ENCODE data around the gene CYP4F2. TPM values are rescaled to one million over a fixed set of nuclear protein-coding genes. Genes with fewer than 3 reads are reported as not detected.

The CYP4F2 gene
- total and polyA plus RNA-seq, 2 of the 8 experiments (the other 6 are each of a cell fraction or from before 2014, with no cell fraction given): not detected

DNA sequence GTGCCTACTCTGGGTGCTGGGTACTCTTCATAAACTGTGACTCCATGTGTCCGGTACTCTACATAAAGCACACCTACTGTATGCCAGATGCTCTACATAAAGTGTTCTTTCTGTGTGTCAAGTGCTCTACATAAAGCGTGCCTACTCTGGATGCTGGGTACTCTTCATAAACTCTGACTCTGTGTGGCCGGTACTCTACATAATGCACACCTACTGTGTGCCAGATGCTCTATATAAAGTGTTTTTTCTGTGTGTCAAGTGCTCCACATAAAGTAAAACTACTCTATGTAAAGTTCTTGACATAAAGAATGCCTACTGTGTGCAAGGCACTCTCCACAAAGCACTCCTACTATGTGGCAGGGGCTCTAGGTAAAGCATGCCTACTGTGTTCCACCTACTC, 38.3 kb upstream of the CYP4F2 start (continued):
- TF ChIP-seq CBX8 (IDR thresholded peaks at IDR 0.05; ENCODE audit: borderline replicate concordance, low read depth, low read length) (no peak), POLR2AphosphoS5 (IDR thresholded peaks at IDR 0.05; ENCODE audit: low read depth, low read length) (no peak), HDAC2 (IDR thresholded peaks at IDR 0.05; ENCODE audit: borderline replicate concordance in 1 of 2, low read depth in 2 of 2, low read length in 2 of 2) (no peak), POLR2A (IDR thresholded peaks at IDR 0.05; ENCODE audit: control extremely low read depth in 1 of 2, low read depth in 2 of 2, low read length in 2 of 2) (no peak), CREB1 (IDR thresholded peaks at IDR 0.05) (no peak), CBX5 (IDR thresholded peaks at IDR 0.05; ENCODE audit: low read depth, low read length) (no peak)

Data from H1 (cell line).